OCI-LY7 (cell line): ENCODE measurements around the gene PRAC2. TPM values are rescaled to one million over a fixed set of nuclear protein-coding genes. Genes with fewer than 3 reads are reported as not detected.

ENCODE experiments used
- BruUV-seq: library from RNA; stranded (reverse); fragments of 400-500 nt; replicated peaks from 2 replicates; lab custom pipeline; 2021; lab: Mats Ljungman, UMichigan
- CTCF ChIA-PET: fragments of 300-600 bp; sonication (Branson Sonifier 250); formaldehyde crosslinking; loops from one replicate; lab custom pipeline; 2022; ENCODE audit warnings: antibody characterized with exemption; ENCODE audit not compliant: unreplicated experiment; lab: Charles Lee
- POLR2A ChIA-PET: fragments of 300-600 bp; sonication (Branson Sonifier 250); formaldehyde crosslinking; loops from one replicate; lab custom pipeline; 2022; ENCODE audit warnings: antibody characterized with exemption; lab: Charles Lee
- DNase-seq: peaks from one replicate; pipeline ENCODE4 v3.0.0-alpha.2; 2015; ENCODE audit warnings: low spot score
- H2AFZ ChIP-seq: fragments of 200-600 bp; sonication (generic), shearing (Covaris generic); 2 replicates; pipeline ENCODE4 v1.6.1; 2014; ENCODE audit warnings: mild to moderate bottlenecking, antibody characterized with exemption, low read length, moderate library complexity
- H3K27ac ChIP-seq: fragments of 200-600 bp; sonication (generic); 2 replicates; pipeline ENCODE4 v1.5.1; 2014; ENCODE audit warnings: mixed run types, low read depth, mild to moderate bottlenecking, moderate library complexity, low read length, inconsistent platforms; ENCODE audit not compliant: poor library complexity, severe bottlenecking
- H3K36me3 ChIP-seq: fragments of 200-600 bp; sonication (generic); 2 replicates; pipeline ENCODE4 v1.6.1; 2014; ENCODE audit warnings: mild to moderate bottlenecking, antibody characterized with exemption, low read length, moderate library complexity, mixed read lengths; ENCODE audit not compliant: insufficient read depth
- H3K4me1 ChIP-seq: fragments of 200-600 bp; sonication (generic); 2 replicates; pipeline ENCODE4 v1.5.1; 2014; ENCODE audit warnings: mild to moderate bottlenecking, low read length; ENCODE audit not compliant: insufficient read depth, poor library complexity, severe bottlenecking
- H3K4me2 ChIP-seq: fragments of 200-600 bp; sonication (generic); 2 replicates; pipeline ENCODE4 v1.6.1; 2014; ENCODE audit warnings: mild to moderate bottlenecking, low read length
- H3K4me3 ChIP-seq: fragments of 200-600 bp; sonication (generic); 2 replicates; pipeline ENCODE4 v1.5.1; 2014; ENCODE audit warnings: mild to moderate bottlenecking, low read depth, low read length; ENCODE audit not compliant: poor library complexity, severe bottlenecking
- H3K79me2 ChIP-seq: fragments of 200-600 bp; sonication (generic); 2 replicates; pipeline ENCODE4 v1.6.1; 2016; ENCODE audit warnings: low read depth, mild to moderate bottlenecking, low read length, moderate library complexity, mixed read lengths; ENCODE audit not compliant: insufficient read depth
- H3K9me2 ChIP-seq: fragments of 200-600 bp; sonication (generic); 2 replicates; pipeline ENCODE4 v1.6.1; 2016; ENCODE audit warnings: mild to moderate bottlenecking, low read length, mixed read lengths; ENCODE audit not compliant: insufficient read depth
- H3K9me3 ChIP-seq: fragments of 200-600 bp; sonication (generic); 2 replicates; pipeline ENCODE4 v1.6.1; 2014; ENCODE audit warnings: mild to moderate bottlenecking, mixed run types, low read length, mixed read lengths
- H4K20me1 ChIP-seq: fragments of 200-600 bp; sonication (generic); 2 replicates; pipeline ENCODE4 v1.6.1; 2014; ENCODE audit warnings: mild to moderate bottlenecking, antibody characterized with exemption, low read length, moderate library complexity, mixed read lengths; ENCODE audit not compliant: insufficient read depth
- CTCF ChIP-seq: fragments of 200-600 bp; sonication (generic); conservative IDR thresholded peaks from 2 replicates; pipeline ENCODE4 v1.5.1; 2014; ENCODE audit warnings: mild to moderate bottlenecking, antibody characterized with exemption, low read length, moderate library complexity, mixed read lengths
- EZH2phosphoT487 ChIP-seq: fragments of 200-600 bp; sonication (generic); IDR thresholded peaks from 2 replicates; pipeline ENCODE4 v1.6.1; 2018; ENCODE audit warnings: low read depth, borderline replicate concordance, mild to moderate bottlenecking, mixed run types, antibody characterized with exemption, low read length, moderate library complexity, mixed read lengths
- intact Hi-C: fragments of 100-400 bp; cut with micrococcal nuclease; formaldehyde crosslinking; loops from one replicate; pipeline ENCODE4 v1.10.0; 2022; ENCODE audit not compliant: unreplicated experiment
- total RNA-seq, 2 experiments: library from RNA; depleted of rRNA in 1 of 2; stranded (reverse); fragments of >200 nt in 1 of 2; shearing (Covaris generic) in 1 of 2; gene quantifications; 2 replicates each; pipeline ENCODE4 v1.2.3, GENCODE V29; 2014 to 2022

Gene PRAC2
- total RNA-seq, 2 experiments from 2014 or later = not detected

GRCh38 chr17:48722201-48722907 is 631 bp upstream of the PRAC2 start, which contains the start of gene PRAC1:
TSS of gene PRAC1 (minus strand) at chr17:48722518. CDS start at chr17:48722392, 126 bp downstream.
- H3K4me1 ChIP-seq = no peaks in the 10 kb centered on the region
- H3K27ac ChIP-seq = no peak within 1 kb of the TSS
- no peak within 1 kb of the TSS for H2AFZ ChIP-seq
- CTCF ChIA-PET = no interaction called here
- H3K9me3 ChIP-seq = no peaks in the 10 kb centered on the region
- H3K9me2 ChIP-seq = no peaks in the 10 kb centered on the region
- POLR2A ChIA-PET = no interaction called here
- no peaks in the 10 kb centered on the region for H3K79me2 ChIP-seq
- H3K4me3 ChIP-seq = no peak within 1 kb of the TSS
- intact Hi-C loops = loop anchor here (10.0 kb wide), 1 partner anchor 82 kb away; no protein-coding TSS in a partner anchor
- BruUV-seq = no TSS peak
- H3K4me2 ChIP-seq = no peak within 1 kb of the TSS
- H3K36me3 ChIP-seq = no peaks in the 10 kb centered on the region
- no peak for DNase-seq
- no peaks in the 10 kb centered on the region for H4K20me1 ChIP-seq
- TF ChIP-seq EZH2phosphoT487 (no peak), CTCF (no peak)

DNA sequence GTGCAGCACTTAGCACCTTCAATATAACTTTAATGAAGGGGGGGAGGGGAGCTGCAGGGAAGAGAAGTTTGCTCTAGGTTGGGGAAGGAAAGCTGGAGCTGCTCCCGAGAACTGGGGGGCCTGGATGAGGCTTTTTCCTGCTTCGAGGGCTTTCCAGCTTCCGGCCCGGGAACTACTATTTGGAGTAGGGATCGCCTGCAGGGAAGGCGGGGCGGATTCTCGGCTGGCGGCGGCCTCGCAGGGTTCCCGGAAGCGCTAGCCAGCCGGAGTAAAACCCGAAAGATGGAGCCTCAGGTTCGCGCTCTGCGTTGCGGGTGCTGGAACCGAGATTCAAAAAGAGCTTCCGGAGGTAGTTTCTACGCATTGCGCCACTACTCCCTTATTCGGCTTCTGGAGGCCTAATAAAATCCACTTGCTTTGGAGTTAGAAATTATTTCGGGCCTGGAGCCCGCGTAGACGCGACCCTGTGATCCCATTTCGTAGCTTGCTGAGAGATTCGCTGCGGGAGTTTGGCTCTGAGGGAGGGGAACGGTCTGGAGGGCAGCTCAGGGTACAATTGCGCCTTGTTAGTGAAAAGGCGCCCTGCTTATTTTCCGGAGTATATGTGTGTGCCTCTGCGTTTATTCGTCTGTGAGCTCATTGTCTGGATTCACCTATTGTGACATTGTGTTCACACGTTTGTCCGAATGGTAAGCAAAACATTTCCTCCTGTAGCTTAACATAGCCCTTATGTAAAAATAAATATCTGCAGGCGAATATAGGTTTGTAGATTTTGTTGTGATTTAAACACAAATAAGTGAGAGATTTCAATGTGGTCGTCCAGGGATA is 652 bp downstream of the PRAC2 start:
- Histone ChIP-seq H3K4me1 (no peaks in the 10 kb centered on the region), H3K9me3 (no peaks in the 10 kb centered on the region), H3K4me2 (no peak overlapping the region), H3K9me2 (no peaks in the 10 kb centered on the region), H3K79me2 (no peaks in the 10 kb centered on the region), H4K20me1 (no peaks in the 10 kb centered on the region), H3K27ac (no peak overlapping the region), H3K36me3 (no peaks in the 10 kb centered on the region), H3K4me3 (no peak overlapping the region), H2AFZ (no peak overlapping the region)
- DNase-seq = no peak
- no peak for TF ChIP-seq CTCF
- no peak for TF ChIP-seq EZH2phosphoT487
- ChIA-PET POLR2A (no interaction called here), CTCF (interaction anchor here (0.9 kb wide), 1 partner anchor 349 kb away, joined by 3 read pairs; no protein-coding TSS in a partner anchor)
- no TSS peak for BruUV-seq
- intact Hi-C loops = loop anchor here (2.0 to 10.0 kb wide), 2 partner anchors 81 to 155 kb away; no protein-coding TSS in a partner anchor
